ENCODE data around the gene MTMR12.
A peak's percentile ranks its signal among the peaks of the same experiment; 100 is the strongest.

The MTMR12 gene

GRCh38 chr5:32312595-32313332 lies at the start of gene MTMR12:
TSS of gene MTMR12 (minus strand) at chr5:32312939. CDS start at chr5:32312838, 101 bp downstream.
- DNase-seq (ENCODE audit: low read depth in 3 of 3), result peak; percentile 99 to 100 (median 99)

GRCh38 chr5:32362527-32362926 lies 49.8 kb upstream of the MTMR12 start:
- DNase-seq (ENCODE audit: low read depth in 3 of 3), result no peak

- DNase-seq (ENCODE audit: low read depth in 3 of 3), result no peak
Observed at GRCh38 chr5:32360906-32361305, 48.2 kb upstream of the MTMR12 start.

- no peak for DNase-seq (ENCODE audit: low read depth in 3 of 3)
Observed at GRCh38 chr5:32358611-32359010, 45.9 kb upstream of the MTMR12 start.

- DNase-seq (ENCODE audit: low read depth in 3 of 3), result no peak
Observed at GRCh38 chr5:32357658-32358057, 44.9 kb upstream of the MTMR12 start.

GRCh38 chr5:32355686-32356085 lies 42.9 kb upstream of the MTMR12 start:
- DNase-seq (ENCODE audit: low read depth in 3 of 3), result no peak

- DNase-seq (ENCODE audit: low read depth in 3 of 3), result no peak
Observed at GRCh38 chr5:32353420-32353819, 40.7 kb upstream of the MTMR12 start.

- no peak for DNase-seq (ENCODE audit: low read depth in 3 of 3)
Observed at GRCh38 chr5:32352685-32353084, 39.9 kb upstream of the MTMR12 start.

GRCh38 chr5:32346869-32347268 lies 34.1 kb upstream of the MTMR12 start:
- DNase-seq (ENCODE audit: low read depth in 3 of 3), result no peak

- no peak for DNase-seq (ENCODE audit: low read depth in 3 of 3)
Observed at GRCh38 chr5:32343058-32343672, 30.4 kb upstream of the MTMR12 start.

GRCh38 chr5:32342656-32343055 lies 29.9 kb upstream of the MTMR12 start:
- no peak for DNase-seq (ENCODE audit: low read depth in 3 of 3)

GRCh38 chr5:32339878-32340277 lies 27.1 kb upstream of the MTMR12 start:
- no peak for DNase-seq (ENCODE audit: low read depth in 3 of 3)

- no peak for DNase-seq (ENCODE audit: low read depth in 3 of 3)
Observed at GRCh38 chr5:32339198-32339597, 26.5 kb upstream of the MTMR12 start.

GRCh38 chr5:32332966-32333365 lies 20.2 kb upstream of the MTMR12 start:
- DNase-seq (ENCODE audit: low read depth in 3 of 3), result no peak

GRCh38 chr5:32332361-32332760 lies 19.6 kb upstream of the MTMR12 start:
- no peak for DNase-seq (ENCODE audit: low read depth in 3 of 3)

GRCh38 chr5:32331935-32332274 lies 19.2 kb upstream of the MTMR12 start:
- DNase-seq (ENCODE audit: low read depth in 3 of 3), result no peak

GRCh38 chr5:32331217-32331934 lies 18.6 kb upstream of the MTMR12 start:
- no peak for DNase-seq (ENCODE audit: low read depth in 3 of 3)

- no peak for DNase-seq (ENCODE audit: low read depth in 3 of 3)
Observed at GRCh38 chr5:32330126-32330971, 17.6 kb upstream of the MTMR12 start.

GRCh38 chr5:32329395-32329834 lies 16.7 kb upstream of the MTMR12 start:
- peak in 2 of 3 experiments; percentile 17 for DNase-seq (ENCODE audit: low read depth in 3 of 3)

GRCh38 chr5:32326216-32326772 lies 13.6 kb upstream of the MTMR12 start:
- no peak for DNase-seq (ENCODE audit: low read depth in 3 of 3)

GRCh38 chr5:32325616-32326015 lies 12.9 kb upstream of the MTMR12 start:
- DNase-seq (ENCODE audit: low read depth in 3 of 3), result no peak

GRCh38 chr5:32325062-32325461 lies 12.3 kb upstream of the MTMR12 start:
- DNase-seq (ENCODE audit: low read depth in 3 of 3), result no peak
